Measurements from ENCODE around the gene TEX53.

TEX53 gene

GRCh38 chr9:114680259-114681001, 22.8 kb upstream of the TEX53 start:
- peak; percentile 15 for DNase-seq (ENCODE audit: low read depth)

- peak; percentile 35 for DNase-seq (ENCODE audit: low read depth)
Observed at GRCh38 chr9:114678795-114679194, 21.2 kb upstream of the TEX53 start.

DNA sequence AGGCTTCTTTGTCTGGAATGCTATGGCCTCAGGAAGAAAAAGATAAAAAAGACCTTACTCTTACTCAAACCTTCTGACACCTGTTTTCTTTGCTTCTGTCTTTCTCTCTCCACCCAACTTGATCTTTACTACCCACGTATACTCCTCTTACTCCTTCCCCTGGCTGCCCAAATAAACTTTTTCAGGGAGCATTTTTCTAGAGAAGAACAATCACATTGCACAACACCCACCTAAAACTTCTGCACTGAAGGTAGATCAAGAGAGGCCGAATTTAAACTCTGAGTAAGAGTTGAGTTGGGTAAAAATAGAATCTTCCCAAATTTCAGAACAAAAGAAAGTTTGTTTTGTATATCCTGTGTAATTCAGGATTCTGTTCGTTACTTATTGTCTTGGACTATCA, 20.5 kb upstream of the TEX53 start:
- DNase-seq (ENCODE audit: low read depth), result no peak

DNA sequence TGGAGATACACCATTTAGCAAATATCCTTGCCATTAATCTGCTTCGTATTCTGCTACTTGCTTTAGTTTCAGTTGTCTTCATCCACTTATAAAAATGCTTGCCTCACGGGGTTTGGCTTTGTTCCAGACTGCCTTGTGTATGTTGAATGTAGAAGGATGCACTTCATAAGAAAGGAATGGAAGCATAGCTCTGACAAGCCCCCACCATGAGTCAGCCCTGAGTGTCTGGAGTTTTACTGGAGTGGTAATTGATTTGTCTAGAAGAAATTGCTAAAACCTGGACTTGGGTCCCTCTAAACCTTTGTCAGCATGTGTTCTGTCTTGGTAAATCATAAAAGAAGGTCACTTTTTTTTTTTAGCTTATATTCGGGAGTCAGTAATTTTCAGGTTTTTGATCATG, 19.8 kb upstream of the TEX53 start:
- peak; percentile 100 for DNase-seq (ENCODE audit: low read depth)

GRCh38 chr9:114676901-114677300, 19.3 kb upstream of the TEX53 start:
- no peak for DNase-seq (ENCODE audit: low read depth)

DNA sequence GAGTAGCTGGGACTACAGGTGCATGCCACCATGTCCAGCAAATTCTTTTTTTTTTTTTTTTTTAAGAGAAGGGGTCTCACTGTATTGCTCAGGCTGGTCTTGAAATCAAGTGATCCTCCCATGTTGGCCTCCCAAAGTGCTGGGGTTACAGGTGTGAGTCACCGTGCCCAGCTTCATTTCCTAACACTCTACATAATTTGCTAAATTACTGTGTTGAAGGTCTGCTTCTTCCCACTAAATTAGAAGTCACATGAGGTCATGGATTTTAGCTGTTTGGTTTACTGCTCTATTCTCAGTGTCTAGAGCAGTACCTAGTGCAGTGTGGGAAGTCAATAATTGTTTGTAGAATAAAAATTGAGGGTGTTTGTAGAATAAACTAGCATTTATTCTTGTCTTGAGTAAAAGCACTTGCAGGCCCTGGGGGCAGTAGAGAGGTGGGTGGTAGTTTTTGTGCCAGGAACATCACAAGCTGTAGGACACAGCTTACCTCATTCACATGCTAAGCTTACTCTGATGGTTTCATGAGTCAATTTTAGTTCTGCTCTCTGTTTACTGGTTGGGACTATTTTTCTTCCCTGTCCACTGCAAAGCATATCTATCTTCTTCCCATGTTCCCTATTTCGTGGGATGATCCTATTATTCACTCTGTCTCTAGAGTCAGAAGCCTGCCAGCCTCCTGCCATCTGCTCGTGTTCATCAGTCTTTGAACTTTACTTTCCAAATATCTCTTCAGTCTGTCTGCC, 17.4 kb upstream of the TEX53 start:
- peak; percentile 24 for DNase-seq (ENCODE audit: low read depth)

DNA sequence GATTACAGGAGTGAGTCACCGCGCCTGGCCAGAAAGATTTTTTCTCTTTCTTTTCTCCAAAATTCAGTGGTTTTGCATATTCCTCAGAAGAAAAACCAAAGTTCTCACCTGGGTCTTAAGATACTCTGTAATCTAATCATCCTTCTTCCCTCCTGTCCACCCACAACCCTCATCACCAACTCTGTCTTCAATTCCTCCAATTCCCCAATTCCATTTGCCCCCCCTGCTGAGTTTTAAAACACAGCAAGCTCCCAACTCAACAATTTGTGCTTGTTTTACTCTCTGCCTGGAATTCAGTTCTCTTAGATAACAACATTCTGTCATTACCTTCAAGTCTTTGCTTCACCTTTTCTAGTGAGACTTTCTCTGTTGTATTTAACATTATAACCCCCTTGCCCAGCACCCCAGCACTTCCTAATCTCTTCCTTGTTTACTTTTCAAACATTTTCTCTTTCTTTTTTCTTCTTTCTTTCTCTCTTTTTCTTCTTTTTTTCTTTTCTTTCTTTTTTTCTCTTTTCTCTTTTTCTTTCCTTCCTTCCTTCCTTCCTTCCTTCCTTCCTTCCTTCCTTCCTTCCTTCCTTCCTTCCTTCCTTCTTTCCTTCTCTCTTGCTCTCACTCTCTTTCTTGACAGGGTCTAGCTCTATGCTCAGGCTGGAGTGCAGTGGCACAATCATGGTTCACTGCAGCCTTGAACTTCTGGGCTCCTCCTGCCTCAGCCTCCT, 16.6 kb upstream of the TEX53 start:
- DNase-seq (ENCODE audit: low read depth), result no peak

DNA sequence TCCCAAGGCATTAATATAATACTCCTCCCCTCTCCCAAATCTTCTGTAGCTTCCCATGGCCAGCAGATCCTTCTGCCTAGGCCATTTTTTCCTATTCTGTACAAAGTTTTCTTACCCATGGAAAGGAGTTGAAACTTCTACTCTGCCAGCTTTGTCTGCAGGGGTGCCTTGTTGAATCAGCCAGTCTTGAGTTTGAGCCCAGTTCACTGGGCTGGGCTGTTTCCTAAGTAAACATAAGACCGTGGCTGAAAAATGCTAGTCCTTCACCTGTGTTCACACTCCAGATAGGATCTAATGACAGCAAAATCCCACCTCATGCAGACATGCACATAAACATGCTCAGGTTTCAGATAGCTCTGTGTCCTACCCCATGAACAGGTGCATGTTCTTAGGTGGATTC, 14.0 kb upstream of the TEX53 start:
- DNase-seq (ENCODE audit: low read depth), result no peak

- DNase-seq (ENCODE audit: low read depth), result no peak
Observed at GRCh38 chr9:114669961-114670360, 12.4 kb upstream of the TEX53 start.

DNA sequence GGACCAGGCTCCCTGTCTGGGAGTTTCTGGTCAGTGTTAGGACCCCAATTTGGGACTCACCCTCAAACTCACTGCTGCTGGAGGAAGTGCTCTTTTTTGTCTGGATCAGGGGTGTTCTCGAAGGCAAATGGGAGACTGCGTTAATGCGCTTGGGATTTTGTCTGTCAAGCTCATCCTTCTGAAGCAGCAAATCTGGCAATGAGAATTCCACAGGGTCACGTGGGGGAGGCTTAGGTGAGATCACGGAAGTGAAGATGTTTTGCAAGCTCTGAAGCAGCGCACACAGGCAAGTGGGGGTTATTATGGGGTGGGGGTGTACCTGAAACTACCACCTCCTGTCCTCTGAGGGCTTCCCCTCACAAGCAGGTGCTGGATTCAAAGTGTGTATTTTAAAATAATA, 10.5 kb upstream of the TEX53 start:
- DNase-seq (ENCODE audit: low read depth), result no peak

DNA sequence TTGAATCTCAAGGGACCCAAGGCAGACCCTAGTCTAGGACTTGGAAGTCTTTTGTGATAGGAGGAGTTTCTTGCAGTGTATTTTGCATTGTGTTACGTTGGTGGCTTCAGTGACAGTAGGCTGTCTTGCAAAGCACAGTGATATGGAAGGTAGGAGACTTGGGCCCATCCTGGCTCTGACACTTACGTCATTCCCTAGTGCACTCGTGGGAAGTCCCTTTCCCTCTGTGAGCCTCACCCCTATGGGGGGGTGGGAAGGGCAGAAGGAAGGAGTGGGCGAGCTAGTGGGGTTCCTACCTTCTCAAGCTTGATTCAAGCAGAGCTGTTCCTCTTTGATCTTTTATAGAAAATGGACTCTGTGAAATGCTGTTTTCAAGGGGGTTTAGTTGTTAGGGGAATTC, 9.2 kb upstream of the TEX53 start:
- DNase-seq (ENCODE audit: low read depth), result no peak

DNA sequence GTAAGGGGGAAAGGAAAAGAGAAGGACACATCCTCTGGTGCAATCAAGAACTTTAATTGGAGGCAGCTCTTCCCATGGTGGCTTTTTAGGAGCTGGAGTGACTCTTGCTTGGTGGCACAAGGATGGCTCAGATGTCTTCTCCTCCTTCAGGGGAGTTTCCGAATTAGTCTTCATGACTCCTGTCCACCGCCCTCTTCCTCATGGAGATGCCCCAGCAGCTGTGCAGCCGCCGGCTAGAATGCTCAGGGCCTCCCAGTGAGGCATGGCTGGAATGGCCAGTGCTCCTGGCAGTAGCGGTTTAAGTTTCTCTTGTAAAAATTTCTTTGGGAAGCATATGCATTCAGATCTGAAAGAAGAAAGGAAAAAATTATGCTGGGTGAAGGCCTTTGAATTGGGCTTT, 8.8 kb upstream of the TEX53 start:
- no peak for DNase-seq (ENCODE audit: low read depth)

GRCh38 chr9:114664181-114664580, 6.6 kb upstream of the TEX53 start:
- no peak for DNase-seq (ENCODE audit: low read depth)

DNA sequence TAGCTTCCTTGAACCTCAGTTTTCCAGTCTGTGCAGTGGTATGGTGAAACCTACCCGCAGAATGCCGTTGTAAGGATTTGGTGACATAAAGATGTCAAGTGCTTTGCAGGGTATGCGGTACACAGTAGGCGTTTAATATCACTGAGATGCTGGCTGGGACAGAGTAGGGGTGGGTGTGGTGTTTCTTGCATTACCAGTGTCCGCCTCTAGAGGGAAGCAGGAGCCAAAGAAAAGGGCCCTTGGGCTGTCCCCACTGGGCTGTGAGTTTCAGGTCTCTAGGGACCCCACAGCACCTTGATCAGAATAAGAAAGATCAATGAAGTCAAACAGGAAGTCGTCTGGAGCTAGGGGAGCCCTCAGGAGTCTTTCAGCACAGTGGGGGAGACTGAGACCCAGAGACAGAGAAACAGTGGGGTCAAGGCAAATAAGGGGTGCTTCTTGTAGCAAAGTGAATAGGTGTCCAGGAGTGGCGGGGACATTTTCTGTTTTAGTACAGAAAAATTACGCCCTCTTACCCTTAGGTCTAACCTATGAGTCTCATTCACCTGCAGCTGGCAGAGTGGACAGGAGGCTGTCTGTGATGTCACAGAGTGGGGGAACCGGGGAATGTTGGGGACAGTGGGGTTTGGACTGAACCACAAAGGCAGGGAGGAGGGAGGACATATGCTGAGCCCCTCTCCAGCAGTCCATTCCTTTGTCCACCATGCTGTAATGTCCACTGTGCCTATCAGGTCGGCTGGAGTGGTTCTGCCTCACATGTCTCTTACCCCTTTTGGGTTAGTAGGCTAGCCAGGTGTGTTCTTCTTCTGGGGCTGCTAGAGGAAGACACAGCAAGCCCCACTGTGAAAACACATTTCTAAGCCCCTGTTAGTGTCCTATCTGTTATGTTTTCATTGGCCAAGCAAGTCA, 4.7 kb upstream of the TEX53 start:
- peak; percentile 64 for DNase-seq (ENCODE audit: low read depth)

- DNase-seq (ENCODE audit: low read depth), result no peak
Observed at GRCh38 chr9:114656301-114656700, 1.3 kb downstream of the TEX53 start.

DNA sequence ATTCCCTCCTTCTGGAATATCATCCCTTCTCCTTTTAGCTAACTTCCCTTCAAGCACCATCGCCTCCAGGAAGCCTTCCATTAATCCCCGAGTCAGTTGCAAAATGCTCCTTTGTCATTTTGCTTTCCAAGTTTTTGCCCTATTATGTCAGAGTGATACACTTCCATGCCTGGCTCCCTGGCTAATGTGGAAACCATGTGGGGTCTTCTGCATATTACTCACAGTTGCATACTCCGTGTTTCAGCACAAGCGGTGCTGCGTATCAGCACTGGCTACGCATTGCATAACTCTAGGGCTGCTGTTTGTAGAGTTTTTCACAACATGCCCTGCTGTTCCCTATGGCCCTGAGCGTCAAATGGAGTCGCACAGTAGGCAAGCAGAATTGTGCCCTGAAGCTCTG, 1.9 kb downstream of the TEX53 start:
- peak; percentile 84 for DNase-seq (ENCODE audit: low read depth)

GRCh38 chr9:114653556-114654159, 3.9 kb downstream of the TEX53 start:
- peak; percentile 83 for DNase-seq (ENCODE audit: low read depth)

DNA sequence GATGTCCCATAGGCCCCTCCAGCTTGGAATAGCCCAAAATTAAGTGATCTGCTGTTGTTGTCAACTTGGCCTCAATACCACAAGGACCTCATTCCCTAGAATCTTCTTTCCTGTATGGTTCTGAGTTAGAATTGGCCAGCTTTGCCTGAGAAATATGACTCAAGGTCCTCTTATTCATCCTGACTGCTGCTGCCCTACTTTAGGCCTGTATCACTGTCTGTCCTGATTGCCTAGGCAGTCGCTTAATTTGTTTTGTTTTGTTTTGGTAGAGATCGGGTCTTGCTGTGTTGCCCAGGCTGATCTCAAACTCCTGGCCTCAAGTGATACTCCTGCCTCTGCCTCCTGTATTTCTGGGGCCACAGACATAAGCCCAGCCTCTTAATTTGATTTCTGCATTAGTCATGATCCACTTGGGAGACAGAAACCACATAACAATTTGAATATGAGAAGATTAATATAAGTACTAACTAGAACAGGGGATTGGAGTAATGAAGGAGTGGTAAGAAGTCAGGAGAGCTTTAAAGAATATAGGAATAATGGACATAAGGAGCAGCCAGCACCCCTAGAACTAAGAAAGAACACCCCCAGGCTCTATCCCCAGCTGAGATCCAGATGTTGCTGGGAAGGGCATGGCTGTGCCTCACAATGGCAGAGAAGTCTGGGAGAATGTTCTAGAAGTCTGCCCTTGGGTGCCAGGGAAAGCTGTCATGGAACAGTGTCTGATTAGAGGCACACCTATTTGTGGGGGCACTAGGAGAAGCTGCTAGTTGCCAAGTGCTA, 4.6 kb downstream of the TEX53 start:
- peak; percentile 63 for DNase-seq (ENCODE audit: low read depth)

GRCh38 chr9:114643896-114644295, 13.7 kb downstream of the TEX53 start:
- DNase-seq (ENCODE audit: low read depth), result no peak

- DNase-seq (ENCODE audit: low read depth), result no peak
Observed at GRCh38 chr9:114643001-114643400, 14.6 kb downstream of the TEX53 start.

DNA sequence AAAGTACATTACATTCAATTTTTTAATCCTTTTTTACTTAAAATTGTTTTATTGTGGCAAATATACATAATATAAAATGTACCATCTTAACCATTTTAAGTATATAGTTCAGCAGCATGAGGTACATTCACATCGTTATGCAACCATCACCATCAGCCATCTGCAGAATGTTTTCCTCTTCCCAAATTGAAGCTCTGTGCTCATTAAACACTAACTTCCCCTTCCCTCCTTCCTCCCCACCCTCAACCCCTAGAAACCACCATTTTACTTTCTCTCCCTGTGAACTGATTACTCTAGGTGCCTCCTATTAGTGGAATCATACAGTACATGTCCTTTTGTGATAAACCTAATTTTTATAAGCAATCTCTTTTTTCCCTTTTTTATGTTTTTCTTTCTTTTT, 15.6 kb downstream of the TEX53 start:
- DNase-seq (ENCODE audit: low read depth), result no peak
